GM23338 (cell line): ENCODE measurements around the gene RGS7. TPM values are rescaled to one million over a fixed set of nuclear protein-coding genes. Genes with fewer than 3 reads are reported as not detected.

Experiments used
- ATAC-seq: fragments of 200-7000 bp; cut with Tn5 transposase; 3 replicates; pipeline ENCODE4 v1.9.1; 2020
- DNase-seq: peaks from one replicate; pipeline ENCODE4 v3.0.0-alpha.2; 2015; ENCODE audit warnings: low spot score
- H2AFZ ChIP-seq: fragments of 200-600 bp; sonication (generic); 2 replicates; pipeline ENCODE4 v1.8.0; 2016; ENCODE audit warnings: antibody characterized with exemption, mild to moderate bottlenecking, moderate library complexity
- H3F3A ChIP-seq: fragments of 200-600 bp; sonication (generic); replicated peaks from 2 replicates; pipeline ENCODE4 v1.8.0; 2017; ENCODE audit warnings: antibody characterized with exemption, mixed run types, low read depth
- H3K27ac ChIP-seq: fragments of 200-600 bp; sonication (generic); 2 replicates; pipeline ENCODE4 v1.6.1; 2016; ENCODE audit warnings: low read depth
- H3K27me3 ChIP-seq: fragments of 200-600 bp; sonication (generic); 2 replicates; pipeline ENCODE4 v1.8.0; 2016; ENCODE audit warnings: mild to moderate bottlenecking, mixed run types, moderate library complexity; ENCODE audit not compliant: insufficient read depth
- H3K36me3 ChIP-seq: fragments of 200-600 bp; sonication (generic); 2 replicates; pipeline ENCODE4 v1.8.0; 2016; ENCODE audit warnings: mild to moderate bottlenecking; ENCODE audit not compliant: insufficient read depth
- H3K4me1 ChIP-seq: fragments of 200-600 bp; sonication (generic); 2 replicates; pipeline ENCODE4 v1.8.0; 2016; ENCODE audit warnings: mild to moderate bottlenecking, moderate library complexity; ENCODE audit not compliant: insufficient read depth
- H3K4me2 ChIP-seq: fragments of 200-600 bp; sonication (generic); 2 replicates; pipeline ENCODE4 v1.7.1; 2017; ENCODE audit warnings: mixed run types
- H3K4me3 ChIP-seq: fragments of 200-600 bp; sonication (generic); 2 replicates; pipeline ENCODE4 v1.6.1; 2016; ENCODE audit warnings: mixed run types
- H3K79me2 ChIP-seq: fragments of 200-600 bp; sonication (generic); replicated peaks from 2 replicates; pipeline ENCODE4 v1.8.0; 2017; ENCODE audit warnings: mild to moderate bottlenecking; ENCODE audit not compliant: insufficient read depth
- H3K9me2 ChIP-seq: fragments of 200-600 bp; sonication (generic); 2 replicates; pipeline ENCODE4 v1.8.0; 2017; ENCODE audit not compliant: insufficient read depth
- H4K20me1 ChIP-seq: fragments of 200-600 bp; sonication (generic); replicated peaks from 2 replicates; pipeline ENCODE4 v1.8.0; 2017; ENCODE audit warnings: mild to moderate bottlenecking; ENCODE audit not compliant: insufficient read depth
- H3K27ac Mint-ChIP-seq: 2 replicates; pipeline ENCODE4 v1.8.0; 2020; ENCODE audit warnings: inconsistent platforms, mild to moderate bottlenecking, moderate library complexity, mixed read lengths
- H3K27me3 Mint-ChIP-seq: 3 replicates; pipeline ENCODE4 v1.8.0; 2022; ENCODE audit warnings: low read depth, mild to moderate bottlenecking, moderate library complexity, mixed read lengths, inconsistent platforms; ENCODE audit not compliant: insufficient read depth, poor library complexity
- H3K36me3 Mint-ChIP-seq: 3 replicates; pipeline ENCODE4 v1.8.0; 2021; ENCODE audit warnings: low read depth, mild to moderate bottlenecking, inconsistent platforms, moderate library complexity, mixed read lengths
- H3K4me1 Mint-ChIP-seq: 3 replicates; pipeline ENCODE4 v1.8.0; 2020; ENCODE audit warnings: mild to moderate bottlenecking, inconsistent platforms, mixed read lengths
- H3K4me3 Mint-ChIP-seq: 3 replicates; pipeline ENCODE4 v1.8.0; 2021; ENCODE audit warnings: moderate library complexity, mild to moderate bottlenecking, inconsistent platforms, mixed read lengths
- H3K9me3 Mint-ChIP-seq: 3 replicates; pipeline ENCODE4 v1.8.0; 2020; ENCODE audit warnings: moderate library complexity, mild to moderate bottlenecking, inconsistent platforms, mixed read lengths
- CREB1 ChIP-seq: fragments of 250-450 bp; sonication (Bioruptor Pico); IDR thresholded peaks from 2 replicates; pipeline ENCODE4 v1.5.0; 2020; ENCODE audit warnings: low read depth, mild to moderate bottlenecking, moderate library complexity
- ETS1 ChIP-seq: IDR thresholded peaks from 2 replicates; pipeline ENCODE4 v1.6.1; 2016; ENCODE audit warnings: antibody characterized with exemption
- EZH2 ChIP-seq: fragments of 200-600 bp; sonication (generic); IDR thresholded peaks from one replicate; pipeline ENCODE4 v1.8.0; 2017; ENCODE audit warnings: antibody characterized with exemption, mild to moderate bottlenecking, low read depth; ENCODE audit not compliant: unreplicated experiment
- EZH2phosphoT487 ChIP-seq: fragments of 200-600 bp; sonication (generic); IDR thresholded peaks from one replicate; pipeline ENCODE4 v1.8.1; 2018; ENCODE audit warnings: antibody characterized with exemption; ENCODE audit not compliant: unreplicated experiment
- JUNB ChIP-seq: IDR thresholded peaks from one replicate; pipeline ENCODE4 v1.6.1; 2016; ENCODE audit warnings: antibody characterized with exemption; ENCODE audit not compliant: unreplicated experiment
- NANOG ChIP-seq: IDR thresholded peaks from 2 replicates; pipeline ENCODE4 v1.6.1; 2016; ENCODE audit warnings: antibody characterized with exemption, borderline replicate concordance
- POLR2AphosphoS5 ChIP-seq: IDR thresholded peaks from 2 replicates; pipeline ENCODE4 v1.6.1; 2016; ENCODE audit warnings: antibody characterized with exemption, low read depth
- STAT1 ChIP-seq: IDR thresholded peaks from one replicate; pipeline ENCODE4 v1.6.1; 2016; ENCODE audit warnings: antibody characterized with exemption; ENCODE audit not compliant: unreplicated experiment
- ZNF114 ChIP-seq: fragments of 250-450 bp; sonication (Bioruptor Pico); IDR thresholded peaks from 2 replicates; pipeline ENCODE4 v1.5.0; 2020; ENCODE audit warnings: mild to moderate bottlenecking, moderate library complexity
- ZNF331 ChIP-seq: fragments of 250-450 bp; sonication (Bioruptor Pico); IDR thresholded peaks from 2 replicates; pipeline ENCODE4 v1.5.0; 2020; ENCODE audit warnings: low read depth, mild to moderate bottlenecking, moderate library complexity
- ZNF462 ChIP-seq: fragments of 250-450 bp; sonication (Bioruptor Pico); IDR thresholded peaks from 2 replicates; pipeline ENCODE4 v1.5.0; 2020; ENCODE audit warnings: mild to moderate bottlenecking, moderate library complexity
- polyA plus RNA-seq: library from polyadenylated mRNA; unstranded; fragments of >200 nt; fragmentation: Nextera tagmentation; extraction: Ambion mirVana; gene quantifications from 2 replicates; pipeline ENCODE4 v1.2.1, GENCODE V29; 2016
- total RNA-seq: library from RNA; depleted of rRNA; stranded (reverse); fragments of >200 nt; shearing (Covaris generic); gene quantifications from 2 replicates; pipeline ENCODE4 v1.2.3, GENCODE V29; 2014
- TF ChIP-seq, protein P1 (sequence below): IDR thresholded peaks from one replicate; pipeline ENCODE4 v1.6.1; 2018; ENCODE audit warnings: antibody characterized with exemption; ENCODE audit not compliant: unreplicated experiment
- TF ChIP-seq, protein P2 (sequence below), 2 experiments: fragments of 200-600 bp in 1 of 2; sonication (generic) in 1 of 2; conservative IDR thresholded peaks; 2 replicates each; pipeline versions ENCODE4 v1.5.1 to v1.6.1; 2016 to 2017; ENCODE audit warnings: antibody characterized with exemption in 2 of 2, low read depth in 2 of 2, mild to moderate bottlenecking in 2 of 2, moderate library complexity in 1 of 2

Gene RGS7
- total and polyA plus RNA-seq, 2 experiments from 2014 or later = 2.0 to 2.2 TPM

DNA sequence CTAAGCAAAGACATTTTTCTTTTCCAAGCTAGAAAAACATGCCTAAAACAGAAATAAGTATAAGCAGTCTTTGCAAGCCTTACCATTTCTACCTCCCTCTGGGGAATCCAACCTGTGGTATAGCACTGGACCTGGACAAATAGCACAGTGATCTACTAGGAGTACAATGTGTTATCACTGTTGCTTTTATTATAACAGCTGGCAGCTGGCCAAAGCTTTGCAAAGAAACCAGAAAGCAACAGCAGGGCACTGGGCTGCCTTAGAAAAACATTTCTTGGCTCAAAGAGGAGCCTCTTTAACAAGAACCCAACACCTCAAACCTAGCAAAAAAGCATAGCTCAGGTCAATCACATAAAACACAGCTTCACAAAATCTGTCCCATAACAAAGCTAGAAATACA lies 450.5 kb downstream of the RGS7 start:
- H3K9me2 ChIP-seq = no peaks in the 10 kb centered on the region
- H4K20me1 ChIP-seq = no peaks in the 10 kb centered on the region
- Mint-ChIP-seq H3K36me3 (peaks cover 5% of the 10 kb centered on the region), H3K9me3 (peaks cover 10% of the 10 kb centered on the region), H3K27ac (no peak overlapping the region), H3K4me1 (peaks cover 5% of the 10 kb centered on the region; the same call in 2 of the 3 replicates), H3K27me3 (no peaks in the 10 kb centered on the region), H3K4me3 (no peak overlapping the region)
- H3F3A ChIP-seq = no peaks in the 10 kb centered on the region
- DNase-seq (no peak), ATAC-seq (no peak)
- H3K27ac ChIP-seq = no peak overlapping the region
- no peaks in the 10 kb centered on the region for H3K79me2 ChIP-seq
- no peak overlapping the region for H3K4me3 ChIP-seq
- H3K27me3 ChIP-seq = no peaks in the 10 kb centered on the region
- H3K4me1 ChIP-seq = 0 out of 2 replicates have a peak, but pooled peaks cover 1% of the 10 kb centered on the region
- TF ChIP-seq ZNF462 (CRISPR knock-in tag) = no peak
- no peak for TF ChIP-seq STAT1
- no peak for TF ChIP-seq NANOG
- no peak for TF ChIP-seq POLR2AphosphoS5
- no peak for TF ChIP-seq ETS1
- TF ChIP-seq, protein P1, sequence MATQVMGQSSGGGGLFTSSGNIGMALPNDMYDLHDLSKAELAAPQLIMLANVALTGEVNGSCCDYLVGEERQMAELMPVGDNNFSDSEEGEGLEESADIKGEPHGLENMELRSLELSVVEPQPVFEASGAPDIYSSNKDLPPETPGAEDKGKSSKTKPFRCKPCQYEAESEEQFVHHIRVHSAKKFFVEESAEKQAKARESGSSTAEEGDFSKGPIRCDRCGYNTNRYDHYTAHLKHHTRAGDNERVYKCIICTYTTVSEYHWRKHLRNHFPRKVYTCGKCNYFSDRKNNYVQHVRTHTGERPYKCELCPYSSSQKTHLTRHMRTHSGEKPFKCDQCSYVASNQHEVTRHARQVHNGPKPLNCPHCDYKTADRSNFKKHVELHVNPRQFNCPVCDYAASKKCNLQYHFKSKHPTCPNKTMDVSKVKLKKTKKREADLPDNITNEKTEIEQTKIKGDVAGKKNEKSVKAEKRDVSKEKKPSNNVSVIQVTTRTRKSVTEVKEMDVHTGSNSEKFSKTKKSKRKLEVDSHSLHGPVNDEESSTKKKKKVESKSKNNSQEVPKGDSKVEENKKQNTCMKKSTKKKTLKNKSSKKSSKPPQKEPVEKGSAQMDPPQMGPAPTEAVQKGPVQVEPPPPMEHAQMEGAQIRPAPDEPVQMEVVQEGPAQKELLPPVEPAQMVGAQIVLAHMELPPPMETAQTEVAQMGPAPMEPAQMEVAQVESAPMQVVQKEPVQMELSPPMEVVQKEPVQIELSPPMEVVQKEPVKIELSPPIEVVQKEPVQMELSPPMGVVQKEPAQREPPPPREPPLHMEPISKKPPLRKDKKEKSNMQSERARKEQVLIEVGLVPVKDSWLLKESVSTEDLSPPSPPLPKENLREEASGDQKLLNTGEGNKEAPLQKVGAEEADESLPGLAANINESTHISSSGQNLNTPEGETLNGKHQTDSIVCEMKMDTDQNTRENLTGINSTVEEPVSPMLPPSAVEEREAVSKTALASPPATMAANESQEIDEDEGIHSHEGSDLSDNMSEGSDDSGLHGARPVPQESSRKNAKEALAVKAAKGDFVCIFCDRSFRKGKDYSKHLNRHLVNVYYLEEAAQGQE = no peak
- TF ChIP-seq ZNF331 = no peak
- no peak for TF ChIP-seq EZH2phosphoT487
- TF ChIP-seq JUNB = no peak
- no peak for TF ChIP-seq CREB1
- TF ChIP-seq EZH2 = no peak
- TF ChIP-seq ZNF114 = no peak
- TF ChIP-seq, protein P2, sequence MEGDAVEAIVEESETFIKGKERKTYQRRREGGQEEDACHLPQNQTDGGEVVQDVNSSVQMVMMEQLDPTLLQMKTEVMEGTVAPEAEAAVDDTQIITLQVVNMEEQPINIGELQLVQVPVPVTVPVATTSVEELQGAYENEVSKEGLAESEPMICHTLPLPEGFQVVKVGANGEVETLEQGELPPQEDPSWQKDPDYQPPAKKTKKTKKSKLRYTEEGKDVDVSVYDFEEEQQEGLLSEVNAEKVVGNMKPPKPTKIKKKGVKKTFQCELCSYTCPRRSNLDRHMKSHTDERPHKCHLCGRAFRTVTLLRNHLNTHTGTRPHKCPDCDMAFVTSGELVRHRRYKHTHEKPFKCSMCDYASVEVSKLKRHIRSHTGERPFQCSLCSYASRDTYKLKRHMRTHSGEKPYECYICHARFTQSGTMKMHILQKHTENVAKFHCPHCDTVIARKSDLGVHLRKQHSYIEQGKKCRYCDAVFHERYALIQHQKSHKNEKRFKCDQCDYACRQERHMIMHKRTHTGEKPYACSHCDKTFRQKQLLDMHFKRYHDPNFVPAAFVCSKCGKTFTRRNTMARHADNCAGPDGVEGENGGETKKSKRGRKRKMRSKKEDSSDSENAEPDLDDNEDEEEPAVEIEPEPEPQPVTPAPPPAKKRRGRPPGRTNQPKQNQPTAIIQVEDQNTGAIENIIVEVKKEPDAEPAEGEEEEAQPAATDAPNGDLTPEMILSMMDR (conservative IDR thresholded peaks at IDR 0.05; ENCODE audit: low read depth in 2 of 2) = no peak
- 0 out of 2 replicates have a peak, but pooled peaks cover 8% of the 10 kb centered on the region for H3K36me3 ChIP-seq
- no peak overlapping the region for H2AFZ ChIP-seq
- H3K4me2 ChIP-seq = no peak overlapping the region
